Measurements from ENCODE around the gene ZMYM1.

The ZMYM1 gene

GRCh38 chr1:35079003-35079930 lies at the start of gene ZMYM1:
ZMYM1 (plus strand) TSS chr1:35079385; CDS start chr1:35093988, 14,603 bp downstream.
- peak within 1 kb of the TSS; percentile 90 for H3K9ac ChIP-seq (ENCODE audit: low read length)
- no peaks in the 10 kb centered on the region for H3K27me3 ChIP-seq (ENCODE audit: control insufficient read depth, insufficient read depth, low read length)
- no peaks in the 10 kb centered on the region for H3K9me3 ChIP-seq (ENCODE audit: control insufficient read depth, low read length)
- H3K36me3 ChIP-seq (ENCODE audit: control insufficient read depth, insufficient read depth, low read length): no peaks in the 10 kb centered on the region
- peaks cover 9% of the 10 kb centered on the region for H3K4me1 ChIP-seq (ENCODE audit: control insufficient read depth, insufficient read depth, low read length)
- H3K4me3 ChIP-seq (ENCODE audit: low read length): peak within 1 kb of the TSS; percentile 75

GRCh38 chr1:35029761-35030160 lies 49.4 kb upstream of the ZMYM1 start:
- Histone ChIP-seq H3K9me3 (ENCODE audit: control insufficient read depth, low read length) (no peaks in the 10 kb centered on the region), H3K9ac (ENCODE audit: low read length) (no peak overlapping the region), H3K4me1 (ENCODE audit: control insufficient read depth, insufficient read depth, low read length) (no peaks in the 10 kb centered on the region), H3K4me3 (ENCODE audit: low read length) (no peak overlapping the region), H3K27me3 (ENCODE audit: control insufficient read depth, insufficient read depth, low read length) (no peaks in the 10 kb centered on the region), H3K36me3 (ENCODE audit: control insufficient read depth, insufficient read depth, low read length) (no peaks in the 10 kb centered on the region)

- H3K4me3 ChIP-seq (ENCODE audit: low read length): peak overlapping the region; percentile 52
- H3K9me3 ChIP-seq (ENCODE audit: control insufficient read depth, low read length): no peaks in the 10 kb centered on the region
- peak overlapping the region; percentile 84 for H3K9ac ChIP-seq (ENCODE audit: low read length)
- H3K4me1 ChIP-seq (ENCODE audit: control insufficient read depth, insufficient read depth, low read length): no peaks in the 10 kb centered on the region
- no peaks in the 10 kb centered on the region for H3K36me3 ChIP-seq (ENCODE audit: control insufficient read depth, insufficient read depth, low read length)
- H3K27me3 ChIP-seq (ENCODE audit: control insufficient read depth, insufficient read depth, low read length): no peaks in the 10 kb centered on the region
Observed at GRCh38 chr1:35030338-35030737, 48.8 kb upstream of the ZMYM1 start.

- no peaks in the 10 kb centered on the region for H3K4me1 ChIP-seq (ENCODE audit: control insufficient read depth, insufficient read depth, low read length)
- no peaks in the 10 kb centered on the region for H3K36me3 ChIP-seq (ENCODE audit: control insufficient read depth, insufficient read depth, low read length)
- peak overlapping the region; percentile 84 for H3K9ac ChIP-seq (ENCODE audit: low read length)
- H3K4me3 ChIP-seq (ENCODE audit: low read length): peak overlapping the region; percentile 52
- H3K9me3 ChIP-seq (ENCODE audit: control insufficient read depth, low read length): no peaks in the 10 kb centered on the region
- no peaks in the 10 kb centered on the region for H3K27me3 ChIP-seq (ENCODE audit: control insufficient read depth, insufficient read depth, low read length)
Observed at GRCh38 chr1:35030756-35031446, 48.3 kb upstream of the ZMYM1 start.

GRCh38 chr1:35032384-35032739 lies 46.8 kb upstream of the ZMYM1 start:
- Histone ChIP-seq H3K9ac (ENCODE audit: low read length) (no peak overlapping the region), H3K9me3 (ENCODE audit: control insufficient read depth, low read length) (no peaks in the 10 kb centered on the region), H3K27me3 (ENCODE audit: control insufficient read depth, insufficient read depth, low read length) (no peaks in the 10 kb centered on the region), H3K4me3 (ENCODE audit: low read length) (no peak overlapping the region), H3K36me3 (ENCODE audit: control insufficient read depth, insufficient read depth, low read length) (no peaks in the 10 kb centered on the region), H3K4me1 (ENCODE audit: control insufficient read depth, insufficient read depth, low read length) (no peaks in the 10 kb centered on the region)

- Histone ChIP-seq H3K36me3 (ENCODE audit: control insufficient read depth, insufficient read depth, low read length) (no peaks in the 10 kb centered on the region), H3K4me3 (ENCODE audit: low read length) (no peak overlapping the region), H3K9ac (ENCODE audit: low read length) (no peak overlapping the region), H3K27me3 (ENCODE audit: control insufficient read depth, insufficient read depth, low read length) (no peaks in the 10 kb centered on the region), H3K9me3 (ENCODE audit: control insufficient read depth, low read length) (no peaks in the 10 kb centered on the region), H3K4me1 (ENCODE audit: control insufficient read depth, insufficient read depth, low read length) (no peaks in the 10 kb centered on the region)
Observed at GRCh38 chr1:35033346-35033745, 45.8 kb upstream of the ZMYM1 start.

- no peaks in the 10 kb centered on the region for H3K9me3 ChIP-seq (ENCODE audit: control insufficient read depth, low read length)
- no peaks in the 10 kb centered on the region for H3K4me1 ChIP-seq (ENCODE audit: control insufficient read depth, insufficient read depth, low read length)
- H3K9ac ChIP-seq (ENCODE audit: low read length): no peak overlapping the region
- H3K27me3 ChIP-seq (ENCODE audit: control insufficient read depth, insufficient read depth, low read length): no peaks in the 10 kb centered on the region
- no peaks in the 10 kb centered on the region for H3K36me3 ChIP-seq (ENCODE audit: control insufficient read depth, insufficient read depth, low read length)
- no peak overlapping the region for H3K4me3 ChIP-seq (ENCODE audit: low read length)
Observed at GRCh38 chr1:35036621-35037020, 42.6 kb upstream of the ZMYM1 start.

- Histone ChIP-seq H3K9ac (ENCODE audit: low read length) (no peak overlapping the region), H3K4me1 (ENCODE audit: control insufficient read depth, insufficient read depth, low read length) (no peaks in the 10 kb centered on the region), H3K9me3 (ENCODE audit: control insufficient read depth, low read length) (no peaks in the 10 kb centered on the region), H3K4me3 (ENCODE audit: low read length) (no peak overlapping the region), H3K36me3 (ENCODE audit: control insufficient read depth, insufficient read depth, low read length) (no peaks in the 10 kb centered on the region), H3K27me3 (ENCODE audit: control insufficient read depth, insufficient read depth, low read length) (no peaks in the 10 kb centered on the region)
Observed at GRCh38 chr1:35037206-35037605, 42.0 kb upstream of the ZMYM1 start.

- H3K4me3 ChIP-seq (ENCODE audit: low read length): no peak overlapping the region
- no peaks in the 10 kb centered on the region for H3K27me3 ChIP-seq (ENCODE audit: control insufficient read depth, insufficient read depth, low read length)
- no peak overlapping the region for H3K9ac ChIP-seq (ENCODE audit: low read length)
- no peaks in the 10 kb centered on the region for H3K9me3 ChIP-seq (ENCODE audit: control insufficient read depth, low read length)
- H3K4me1 ChIP-seq (ENCODE audit: control insufficient read depth, insufficient read depth, low read length): no peaks in the 10 kb centered on the region
- H3K36me3 ChIP-seq (ENCODE audit: control insufficient read depth, insufficient read depth, low read length): no peaks in the 10 kb centered on the region
Observed at GRCh38 chr1:35038723-35039122, 40.5 kb upstream of the ZMYM1 start.

- no peak overlapping the region for H3K9ac ChIP-seq (ENCODE audit: low read length)
- H3K36me3 ChIP-seq (ENCODE audit: control insufficient read depth, insufficient read depth, low read length): no peaks in the 10 kb centered on the region
- no peaks in the 10 kb centered on the region for H3K4me1 ChIP-seq (ENCODE audit: control insufficient read depth, insufficient read depth, low read length)
- no peak overlapping the region for H3K4me3 ChIP-seq (ENCODE audit: low read length)
- H3K9me3 ChIP-seq (ENCODE audit: control insufficient read depth, low read length): no peaks in the 10 kb centered on the region
- H3K27me3 ChIP-seq (ENCODE audit: control insufficient read depth, insufficient read depth, low read length): no peaks in the 10 kb centered on the region
Observed at GRCh38 chr1:35043498-35043897, 35.7 kb upstream of the ZMYM1 start.

- Histone ChIP-seq H3K9ac (ENCODE audit: low read length) (no peak overlapping the region), H3K9me3 (ENCODE audit: control insufficient read depth, low read length) (no peaks in the 10 kb centered on the region), H3K36me3 (ENCODE audit: control insufficient read depth, insufficient read depth, low read length) (no peaks in the 10 kb centered on the region), H3K27me3 (ENCODE audit: control insufficient read depth, insufficient read depth, low read length) (no peaks in the 10 kb centered on the region), H3K4me1 (ENCODE audit: control insufficient read depth, insufficient read depth, low read length) (no peaks in the 10 kb centered on the region), H3K4me3 (ENCODE audit: low read length) (no peak overlapping the region)
Observed at GRCh38 chr1:35044431-35044830, 34.8 kb upstream of the ZMYM1 start.

GRCh38 chr1:35046730-35047129 lies 32.5 kb upstream of the ZMYM1 start:
- Histone ChIP-seq H3K9ac (ENCODE audit: low read length) (no peak overlapping the region), H3K27me3 (ENCODE audit: control insufficient read depth, insufficient read depth, low read length) (no peaks in the 10 kb centered on the region), H3K9me3 (ENCODE audit: control insufficient read depth, low read length) (no peaks in the 10 kb centered on the region), H3K4me3 (ENCODE audit: low read length) (no peak overlapping the region), H3K36me3 (ENCODE audit: control insufficient read depth, insufficient read depth, low read length) (no peaks in the 10 kb centered on the region), H3K4me1 (ENCODE audit: control insufficient read depth, insufficient read depth, low read length) (no peaks in the 10 kb centered on the region)
